PC-3 (cell line): ENCODE results near the gene LSP1.

Experiments used
- EZH2 ChIP-seq: fragments of 300-600 bp; sonication (generic); IDR thresholded peaks from one replicate; pipeline ENCODE4 v1.6.1; 2017; ENCODE audit warnings: antibody characterized with exemption, mild to moderate bottlenecking, low read length; ENCODE audit not compliant: unreplicated experiment
- EZH2phosphoT487 ChIP-seq: fragments of 300-600 bp; sonication (generic); IDR thresholded peaks from 2 replicates; pipeline ENCODE4 v1.6.1; 2018; ENCODE audit warnings: mild to moderate bottlenecking, antibody characterized with exemption, low read length, borderline replicate concordance
- TF ChIP-seq, protein P1 (sequence below): fragments of 300-600 bp; sonication (generic); conservative IDR thresholded peaks from 2 replicates; pipeline ENCODE4 v1.5.1; 2017; ENCODE audit warnings: antibody characterized with exemption, low read depth, mild to moderate bottlenecking, low read length

GRCh38 chr11:1820463-1821325 is 32.2 kb upstream of the LSP1 start:
- TF ChIP-seq, protein P1, sequence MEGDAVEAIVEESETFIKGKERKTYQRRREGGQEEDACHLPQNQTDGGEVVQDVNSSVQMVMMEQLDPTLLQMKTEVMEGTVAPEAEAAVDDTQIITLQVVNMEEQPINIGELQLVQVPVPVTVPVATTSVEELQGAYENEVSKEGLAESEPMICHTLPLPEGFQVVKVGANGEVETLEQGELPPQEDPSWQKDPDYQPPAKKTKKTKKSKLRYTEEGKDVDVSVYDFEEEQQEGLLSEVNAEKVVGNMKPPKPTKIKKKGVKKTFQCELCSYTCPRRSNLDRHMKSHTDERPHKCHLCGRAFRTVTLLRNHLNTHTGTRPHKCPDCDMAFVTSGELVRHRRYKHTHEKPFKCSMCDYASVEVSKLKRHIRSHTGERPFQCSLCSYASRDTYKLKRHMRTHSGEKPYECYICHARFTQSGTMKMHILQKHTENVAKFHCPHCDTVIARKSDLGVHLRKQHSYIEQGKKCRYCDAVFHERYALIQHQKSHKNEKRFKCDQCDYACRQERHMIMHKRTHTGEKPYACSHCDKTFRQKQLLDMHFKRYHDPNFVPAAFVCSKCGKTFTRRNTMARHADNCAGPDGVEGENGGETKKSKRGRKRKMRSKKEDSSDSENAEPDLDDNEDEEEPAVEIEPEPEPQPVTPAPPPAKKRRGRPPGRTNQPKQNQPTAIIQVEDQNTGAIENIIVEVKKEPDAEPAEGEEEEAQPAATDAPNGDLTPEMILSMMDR, result no peak
- TF ChIP-seq EZH2phosphoT487 (no peak), EZH2 (no peak)
